HepG2 (cell line): Measurements from ENCODE around the gene SNAPC4. TPM values are rescaled to one million over a fixed set of nuclear protein-coding genes. Genes with fewer than 3 reads are reported as not detected.
A peak's percentile ranks its signal among the peaks of the same experiment; 100 is the strongest.

Experiments
- GATAD1 ChIP-seq: IDR thresholded peaks from 2 replicates; pipeline ENCODE4 v1.6.1; 2016; ENCODE audit warnings: missing genetic modification reagents, missing compliant biosample characterization
- HCFC1 ChIP-seq: fragments of 150-350 bp; IDR thresholded peaks from 2 replicates; pipeline ENCODE4 v1.6.1; 2014; ENCODE audit warnings: low read depth, low read length
- HOMEZ ChIP-seq: IDR thresholded peaks from 2 replicates; pipeline ENCODE4 v1.6.1; 2016; ENCODE audit warnings: low read depth
- KDM2A ChIP-seq: sonication (generic); formaldehyde crosslinking; IDR thresholded peaks from 2 replicates; pipeline ENCODE4 v1.4.0; 2020; ENCODE audit warnings: low read depth, missing genetic modification reagents, borderline replicate concordance
- NR2C2 ChIP-seq: sonication (generic); formaldehyde crosslinking; IDR thresholded peaks from 2 replicates; pipeline ENCODE4 v1.4.0; 2020; ENCODE audit warnings: missing genetic modification reagents, mild to moderate bottlenecking, moderate library complexity, borderline replicate concordance
- PRDM15 ChIP-seq: sonication (generic); formaldehyde crosslinking; IDR thresholded peaks from 2 replicates; pipeline ENCODE4 v1.4.0; 2020; ENCODE audit warnings: missing genetic modification reagents
- PRDM4 ChIP-seq: sonication (generic); formaldehyde crosslinking; IDR thresholded peaks from 2 replicates; pipeline ENCODE4 v1.9.0; 2021; ENCODE audit warnings: missing genetic modification reagents, borderline replicate concordance
- RAD21 ChIP-seq: fragments of 450-650 bp; formaldehyde crosslinking; IDR thresholded peaks from 2 replicates; pipeline ENCODE4 v1.5.0; 2020; ENCODE audit warnings: mild to moderate bottlenecking
- SALL2 ChIP-seq: sonication (generic); formaldehyde crosslinking; IDR thresholded peaks from 2 replicates; pipeline ENCODE4 v1.8.1; 2023; ENCODE audit warnings: mild to moderate bottlenecking, missing genetic modification reagents, inconsistent platforms
- SETDB1 ChIP-seq: sonication (generic); formaldehyde crosslinking; IDR thresholded peaks from 2 replicates; pipeline ENCODE4 v1.5.1; 2020; ENCODE audit warnings: missing genetic modification reagents, mild to moderate bottlenecking, borderline replicate concordance
- SNAPC5 ChIP-seq: sonication (generic); formaldehyde crosslinking; IDR thresholded peaks from 2 replicates; pipeline ENCODE4 v1.8.1; 2023; ENCODE audit warnings: mild to moderate bottlenecking, missing genetic modification reagents, borderline replicate concordance
- SP140L ChIP-seq: sonication (generic); formaldehyde crosslinking; IDR thresholded peaks from 2 replicates; pipeline ENCODE4 v1.4.0; 2020; ENCODE audit warnings: missing genetic modification reagents, borderline replicate concordance
- ZFY ChIP-seq: sonication (generic); formaldehyde crosslinking; IDR thresholded peaks from 2 replicates; pipeline ENCODE4 v1.4.0; 2020; ENCODE audit warnings: missing genetic modification reagents
- ZNF333 ChIP-seq: sonication (generic); formaldehyde crosslinking; IDR thresholded peaks from 2 replicates; pipeline ENCODE4 v1.4.0; 2020; ENCODE audit warnings: mild to moderate bottlenecking, missing genetic modification reagents, borderline replicate concordance
- ZNF558 ChIP-seq: sonication (generic); formaldehyde crosslinking; IDR thresholded peaks from 2 replicates; pipeline ENCODE4 v1.9.0; 2022; ENCODE audit warnings: mild to moderate bottlenecking, missing genetic modification reagents, borderline replicate concordance
- ZNF574 ChIP-seq: sonication (generic); formaldehyde crosslinking; IDR thresholded peaks from 2 replicates; pipeline ENCODE4 v1.4.0; 2020; ENCODE audit warnings: missing genetic modification reagents
- ZNF891 ChIP-seq: sonication (generic); formaldehyde crosslinking; IDR thresholded peaks from 2 replicates; pipeline ENCODE4 v1.5.0; 2020; ENCODE audit warnings: mild to moderate bottlenecking, missing genetic modification reagents
- polyA plus RNA-seq, 8 experiments: library from polyadenylated mRNA; depleted of rRNA in 3 of 8; stranded (reverse) in 7 of 8; unstranded in 1 of 8; fragments of >200 nt; fragmentation: Illumina TruSeq in 4 of 8; extraction: Trizol in 4 of 8; gene quantifications; 2 replicates each; pipeline versions ENCODE4 v1.2.1 to v1.2.3, GENCODE V29; 2011 to 2016; ENCODE audit warnings: low read depth in 4 of 8, missing spikeins in 1 of 8, mixed read lengths in 1 of 8; ENCODE audit not compliant: insufficient read depth in 1 of 8
- total RNA-seq, 5 experiments: library from RNA; depleted of rRNA; stranded (reverse); fragments of >200 nt; fragmentation: Illumina TruSeq; extraction: Trizol; gene quantifications; 2 replicates each; pipeline ENCODE4 v1.2.3, GENCODE V29; 2016; ENCODE audit warnings: low read depth in 1 of 5

SNAPC4 gene
- total and polyA plus RNA-seq, 2 of the 13 experiments (the other 11 are each of a cell fraction or from before 2014, with no cell fraction given), result 2.0 to 6.0 TPM

- 0 out of 2 replicates have a peak, but pooled peaks have one; percentile 45 for TF ChIP-seq PRDM15 (CRISPR knock-in tag)
- TF ChIP-seq SETDB1 (CRISPR knock-in tag), result no peak
- peak; percentile 98 for TF ChIP-seq KDM2A
- no peak; the same call in 1 of the 2 replicates for TF ChIP-seq NR2C2 (CRISPR knock-in tag)
- TF ChIP-seq HCFC1, result no peak
- no peak for TF ChIP-seq PRDM4 (CRISPR knock-in tag)
- TF ChIP-seq ZNF574, result peak; percentile 99
- no peak for TF ChIP-seq HOMEZ (CRISPR knock-in tag)
- no peak for TF ChIP-seq SNAPC5 (CRISPR knock-in tag)
- TF ChIP-seq ZNF891 (CRISPR knock-in tag), result no peak
- TF ChIP-seq ZNF333 (CRISPR knock-in tag), result no peak
- peak; percentile 36; the same call in 1 of the 2 replicates for TF ChIP-seq GATAD1 (CRISPR knock-in tag)
- TF ChIP-seq ZFY (CRISPR knock-in tag), result peak; percentile 92
- peak; percentile 17; the same call in 1 of the 2 replicates for TF ChIP-seq ZNF558 (CRISPR knock-in tag)
- no peak for TF ChIP-seq SALL2 (CRISPR knock-in tag)
- TF ChIP-seq RAD21 (CRISPR knock-in tag), result peak; percentile 8; the same call in 1 of the 2 replicates
- TF ChIP-seq SP140L (CRISPR knock-in tag), result no peak
Measured at GRCh38 chr9:136439481-136440408, 39.8 kb upstream of the SNAPC4 start, which contains the start of gene INPP5E (continued).
